K562 (cell line): ENCODE measurements around the gene CRYBG1. TPM values are rescaled to one million over a fixed set of nuclear protein-coding genes. Genes with fewer than 3 reads are reported as not detected.

Experiments
- ATAC-seq: fragments of 200-7000 bp; cut with Tn5 transposase; 3 replicates; pipeline ENCODE4 v1.9.1; 2020; ENCODE audit warnings: moderate library complexity
- BruUV-seq: library from RNA; stranded (reverse); fragments of 400-500 nt; replicated peaks from 2 replicates; lab custom pipeline; 2021; lab: Mats Ljungman, UMichigan
- CTCF ChIA-PET: fragments of 300-600 bp; formaldehyde crosslinking; extraction: SDS; loops from one replicate; lab custom pipeline; 2021; ENCODE audit warnings: low intra/inter-chr PET ratio; lab: Yijun Ruan, JAX
- POLR2A ChIA-PET: fragments of 300-600, 350-650 bp; sonication (Branson Sonifier 250); formaldehyde crosslinking; extraction: SDS; loops from one replicate; lab custom pipeline; 2021; ENCODE audit warnings: antibody characterized with exemption, inconsistent platforms; lab: Yijun Ruan, JAX
- DNase-seq, 4 experiments: peaks; one replicate each; pipeline versions ENCODE4 v3.0.0 to v3.0.0-alpha.2; 2011 to 2018; ENCODE audit warnings: low spot score in 3 of 4, mixed read lengths in 3 of 4; ENCODE audit errors: extremely low read depth in 1 of 4
- FAIRE-seq: peaks from 2 replicates; lab custom pipeline; 2011; peaks lifted over from hg19 to GRCh38; lab: Jason Lieb, UNC
- H2AFZ ChIP-seq: 2 replicates; pipeline ENCODE4 v1.6.0; 2011; ENCODE audit warnings: low read depth, low read length, control low read depth, inconsistent platforms
- H3K27ac ChIP-seq: fragments of 200-600 bp; 3 replicates; pipeline ENCODE4 v1.8.0; 2011; ENCODE audit warnings: low read depth, mild to moderate bottlenecking, control low read depth, inconsistent platforms, low read length, moderate library complexity, mixed read lengths; ENCODE audit errors: extremely low read depth
- H3K27me3 ChIP-seq, 2 experiments: fragments of 300-600 bp in 1 of 2; 2 replicates in 1 of 2; 3 replicates in 1 of 2; pipeline versions ENCODE4 v1.6.0 to v1.8.0; 2011; ENCODE audit warnings: inconsistent platforms in 2 of 2, low read length in 2 of 2, mild to moderate bottlenecking in 1 of 2, mixed read lengths in 1 of 2, moderate library complexity in 1 of 2; ENCODE audit not compliant: control insufficient read depth in 2 of 2, insufficient read depth in 2 of 2
- H3K36me3 ChIP-seq: fragments of 300-600 bp; 3 replicates; pipeline ENCODE4 v1.8.0; 2011; ENCODE audit warnings: mild to moderate bottlenecking, low read length, inconsistent platforms; ENCODE audit not compliant: control insufficient read depth, insufficient read depth
- H3K4me1 ChIP-seq, 2 experiments: fragments of 200-600 bp in 1 of 2; replicated peaks in 1 of 2; 2 replicates in 1 of 2; 3 replicates in 1 of 2; pipeline versions ENCODE4 v1.5.1 to v1.8.0; 2011; ENCODE audit warnings: inconsistent platforms in 2 of 2, low read length in 2 of 2, mild to moderate bottlenecking in 1 of 2, mixed read lengths in 1 of 2, moderate library complexity in 1 of 2; ENCODE audit not compliant: control insufficient read depth in 2 of 2, insufficient read depth in 2 of 2
- H3K4me2 ChIP-seq: 2 replicates; pipeline ENCODE4 v1.6.1; 2011; ENCODE audit warnings: low read length, control low read depth, inconsistent platforms, mixed read lengths; ENCODE audit not compliant: insufficient read depth
- H3K4me3 ChIP-seq: fragments of 200-600 bp; sonication (generic), shearing (Covaris generic); 2 replicates; pipeline ENCODE4 v1.5.1; 2016; ENCODE audit warnings: control low read depth, inconsistent platforms
- H3K79me2 ChIP-seq: fragments of 200-600 bp; 3 replicates; pipeline ENCODE4 v1.8.0; 2011; ENCODE audit warnings: low read length, inconsistent platforms; ENCODE audit not compliant: control insufficient read depth, insufficient read depth
- H3K9ac ChIP-seq, 2 experiments: 2 replicates each; pipeline versions ENCODE4 v1.6.0 to v1.6.1; 2011; ENCODE audit warnings: low read depth in 2 of 2, low read length in 2 of 2, control low read depth in 1 of 2, inconsistent platforms in 1 of 2, mild to moderate bottlenecking in 1 of 2, mixed read lengths in 1 of 2; ENCODE audit not compliant: insufficient read depth in 1 of 2
- H3K9me1 ChIP-seq: one replicate; pipeline ENCODE4 v1.6.0; 2011; ENCODE audit warnings: inconsistent platforms, mild to moderate bottlenecking, low read length, moderate library complexity; ENCODE audit not compliant: control insufficient read depth, insufficient read depth
- H3K9me3 ChIP-seq: replicated peaks from 2 replicates; pipeline ENCODE4 v1.5.1; 2011; ENCODE audit warnings: low read depth, low read length, inconsistent platforms; ENCODE audit not compliant: control insufficient read depth, insufficient read depth
- H4K20me1 ChIP-seq: replicated peaks from 2 replicates; pipeline ENCODE4 v1.6.1; 2011; ENCODE audit warnings: low read length, inconsistent platforms, mixed read lengths; ENCODE audit not compliant: control insufficient read depth, insufficient read depth
- CREM ChIP-seq: IDR thresholded peaks from 2 replicates; pipeline ENCODE4 v1.6.1; 2014; ENCODE audit warnings: antibody characterized with exemption, low read depth
- EGR1 ChIP-seq: fragments of 450-650 bp; conservative IDR thresholded peaks from 2 replicates; pipeline ENCODE4 v1.6.1; 2017; ENCODE audit warnings: mild to moderate bottlenecking
- ETV1 ChIP-seq: fragments of 450-650 bp; conservative IDR thresholded peaks from 2 replicates; pipeline ENCODE4 v1.6.1; 2016; ENCODE audit warnings: missing genetic modification characterization, control low read depth, low read depth, missing compliant biosample characterization
- L3MBTL2 ChIP-seq: fragments of 450-650 bp; IDR thresholded peaks from 2 replicates; pipeline ENCODE4 v1.6.1; 2016; ENCODE audit warnings: mild to moderate bottlenecking, moderate library complexity
- NUFIP1 ChIP-seq: fragments of 450-650 bp; IDR thresholded peaks from 2 replicates; pipeline ENCODE4 v1.6.1; 2018; ENCODE audit not compliant: partially characterized antibody
- RBFOX2 ChIP-seq: fragments of 200-400 bp; formaldehyde crosslinking; IDR thresholded peaks from 2 replicates; pipeline ENCODE4 v1.6.1; 2017; ENCODE audit warnings: low read depth, mild to moderate bottlenecking, low read length, moderate library complexity
- SIRT6 ChIP-seq: IDR thresholded peaks from one replicate; pipeline ENCODE4 v1.6.1; 2012; ENCODE audit warnings: low read depth, mild to moderate bottlenecking, control low read depth, inconsistent platforms, low read length, moderate library complexity
- ZBTB7A ChIP-seq: IDR thresholded peaks from 2 replicates; pipeline ENCODE4 v1.6.1; 2011; ENCODE audit warnings: low read depth, mild to moderate bottlenecking, low read length, moderate library complexity, borderline replicate concordance; ENCODE audit not compliant: control insufficient read depth
- ZFP36 ChIP-seq: fragments of 150-350 bp; IDR thresholded peaks from 2 replicates; pipeline ENCODE4 v1.6.1; 2018; ENCODE audit warnings: low read length, low read depth; ENCODE audit not compliant: partially characterized antibody
- ZNF311 ChIP-seq: fragments of 250-450 bp; sonication (Bioruptor Pico); IDR thresholded peaks from 2 replicates; pipeline ENCODE4 v1.4.0; 2020; ENCODE audit warnings: mild to moderate bottlenecking, moderate library complexity
- WGBS: fragments of 100-300 bp; shearing (Covaris generic); methylation state at CpG from one replicate; pipeline ENCODE4 v1.1.6; 2016; ENCODE audit warnings: low coverage, mixed read lengths; ENCODE audit not compliant: insufficient coverage; ENCODE audit errors: missing lambda C conversion rate; 5-methylcytosine and 5-hydroxymethylcytosine counted together
- in situ Hi-C: fragments of 300-500 bp; cut with MboI; formaldehyde crosslinking; loops from 4 replicates; pipeline ENCODE4 v1.15.0; 2018; ENCODE audit warnings: inconsistent platforms, mixed read lengths
- intact Hi-C: fragments of 100-400 bp; cut with micrococcal nuclease; formaldehyde crosslinking; loops from 2 replicates; pipeline ENCODE4 v1.14.2; 2022
- polyA plus RNA-seq, 8 experiments: library from polyadenylated mRNA; depleted of rRNA in 4 of 8; stranded (reverse) in 5 of 8; unstranded in 3 of 8; fragments of >200 nt; fragmentation: Nextera tagmentation in 2 of 8; fragmentation: Illumina TruSeq in 1 of 8; extraction: Ambion mirVana in 2 of 8; extraction: Trizol in 1 of 8; gene quantifications; 2 replicates each; pipeline versions ENCODE4 v1.2.1 to v1.2.3, GENCODE V29; 2011 to 2014; ENCODE audit warnings: inconsistent platforms in 1 of 8, missing spikeins in 1 of 8
- total RNA-seq, 7 experiments: library from RNA; depleted of rRNA in 6 of 7; stranded (reverse); fragments of >200 nt in 6 of 7; fragmentation: Illumina TruSeq in 2 of 7; extraction: Trizol in 2 of 7; gene quantifications; 2 replicates each; pipeline versions ENCODE4 v1.2.1 to v1.2.3, GENCODE V29; 2011 to 2021; ENCODE audit warnings: low replicate concordance in 1 of 7
- TF ChIP-seq, protein P1 (sequence below): IDR thresholded peaks from 2 replicates; pipeline ENCODE4 v1.6.1; 2011; ENCODE audit warnings: borderline replicate concordance, low read depth, mild to moderate bottlenecking, moderate library complexity, low read length; ENCODE audit not compliant: insufficient read depth, poor library complexity, severe bottlenecking
- TF ChIP-seq, protein P2 (sequence below), 2 experiments: IDR thresholded peaks; 2 replicates each; pipeline ENCODE4 v1.6.1; 2011; ENCODE audit warnings: borderline replicate concordance in 1 of 2, control low read depth in 1 of 2, low read depth in 1 of 2, low read length in 1 of 2, mild to moderate bottlenecking in 1 of 2, mixed read lengths in 1 of 2, moderate library complexity in 1 of 2; ENCODE audit not compliant: insufficient read depth in 1 of 2, insufficient read length in 1 of 2, poor library complexity in 1 of 2, severe bottlenecking in 1 of 2; ENCODE audit errors: extremely low read depth in 1 of 2
- TF ChIP-seq, protein P3 (sequence below), 3 experiments: IDR thresholded peaks in 2 of 3; conservative IDR thresholded peaks in 1 of 3; 2 replicates each; pipeline ENCODE4 v1.5.1; 2011 to 2012; ENCODE audit warnings: low read length in 3 of 3, mild to moderate bottlenecking in 3 of 3, control low read depth in 2 of 3, improper control_type of control experiment in 1 of 3, inconsistent platforms in 1 of 3, low read depth in 1 of 3, mixed read lengths in 1 of 3, moderate library complexity in 1 of 3; ENCODE audit not compliant: insufficient read depth in 2 of 3

The CRYBG1 gene
- total and polyA plus RNA-seq, 9 of the 15 experiments (the other 6 are each of a cell fraction or from before 2014, with no cell fraction given): 0.07 to 0.47 (median 0.11) TPM

DNA sequence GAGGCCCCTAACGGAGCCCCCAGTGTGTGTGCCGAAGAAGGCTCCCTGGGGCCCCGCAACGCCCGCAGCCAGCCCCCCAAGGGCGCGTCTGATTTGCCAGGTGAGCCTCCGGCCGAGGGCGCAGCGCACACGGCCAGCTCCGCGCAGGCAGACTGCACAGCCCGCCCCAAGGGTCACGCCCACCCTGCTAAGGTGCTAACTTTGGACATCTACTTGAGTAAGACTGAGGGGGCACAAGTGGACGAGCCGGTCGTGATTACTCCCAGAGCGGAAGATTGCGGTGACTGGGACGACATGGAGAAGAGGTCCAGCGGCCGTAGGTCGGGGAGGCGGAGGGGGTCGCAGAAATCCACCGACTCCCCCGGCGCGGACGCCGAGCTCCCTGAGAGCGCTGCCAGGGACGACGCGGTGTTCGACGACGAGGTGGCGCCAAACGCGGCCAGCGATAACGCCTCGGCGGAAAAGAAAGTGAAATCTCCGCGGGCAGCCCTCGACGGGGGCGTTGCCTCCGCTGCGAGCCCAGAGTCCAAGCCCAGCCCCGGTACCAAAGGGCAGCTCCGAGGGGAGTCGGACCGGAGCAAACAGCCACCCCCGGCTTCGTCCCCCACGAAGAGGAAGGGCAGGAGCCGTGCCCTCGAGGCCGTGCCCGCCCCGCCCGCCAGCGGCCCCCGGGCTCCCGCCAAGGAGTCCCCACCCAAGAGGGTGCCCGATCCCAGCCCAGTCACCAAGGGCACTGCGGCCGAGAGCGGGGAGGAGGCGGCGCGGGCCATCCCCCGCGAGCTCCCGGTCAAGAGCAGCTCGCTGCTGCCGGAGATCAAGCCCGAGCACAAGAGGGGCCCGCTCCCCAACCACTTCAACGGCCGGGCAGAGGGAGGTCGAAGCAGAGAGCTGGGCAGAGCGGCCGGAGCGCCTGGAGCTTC lies 151.8 kb downstream of the CRYBG1 start:
- Histone ChIP-seq H3K4me3 (no peak overlapping the region), H3K27me3 (peaks cover 36 to 44% of the 10 kb centered on the region in 2 experiments), H4K20me1 (no peaks in the 10 kb centered on the region), H3K27ac (no peak overlapping the region), H3K4me2 (peak overlapping the region; percentile 22; the same call in 1 of the 2 replicates), H3K9me3 (no peaks in the 10 kb centered on the region), H3K9me1 (no peaks in the 10 kb centered on the region)
- in situ Hi-C loops (no loop called here), intact Hi-C loops (no loop called here)
- WGBS: 24% methylated on average over 60 of the region's 90 CpGs
- DNase-seq (peak in 2 of 4 experiments; percentile 13 to 16), ATAC-seq (peak; percentile 86)
- no peak for TF ChIP-seq SIRT6
- TF ChIP-seq ZBTB7A: 0 out of 2 replicates have a peak, but pooled peaks have one; percentile 7
- TF ChIP-seq RBFOX2: 0 out of 2 replicates have a peak, but pooled peaks have one; percentile 24
- TF ChIP-seq, protein P1, sequence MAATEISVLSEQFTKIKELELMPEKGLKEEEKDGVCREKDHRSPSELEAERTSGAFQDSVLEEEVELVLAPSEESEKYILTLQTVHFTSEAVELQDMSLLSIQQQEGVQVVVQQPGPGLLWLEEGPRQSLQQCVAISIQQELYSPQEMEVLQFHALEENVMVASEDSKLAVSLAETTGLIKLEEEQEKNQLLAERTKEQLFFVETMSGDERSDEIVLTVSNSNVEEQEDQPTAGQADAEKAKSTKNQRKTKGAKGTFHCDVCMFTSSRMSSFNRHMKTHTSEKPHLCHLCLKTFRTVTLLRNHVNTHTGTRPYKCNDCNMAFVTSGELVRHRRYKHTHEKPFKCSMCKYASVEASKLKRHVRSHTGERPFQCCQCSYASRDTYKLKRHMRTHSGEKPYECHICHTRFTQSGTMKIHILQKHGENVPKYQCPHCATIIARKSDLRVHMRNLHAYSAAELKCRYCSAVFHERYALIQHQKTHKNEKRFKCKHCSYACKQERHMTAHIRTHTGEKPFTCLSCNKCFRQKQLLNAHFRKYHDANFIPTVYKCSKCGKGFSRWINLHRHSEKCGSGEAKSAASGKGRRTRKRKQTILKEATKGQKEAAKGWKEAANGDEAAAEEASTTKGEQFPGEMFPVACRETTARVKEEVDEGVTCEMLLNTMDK: peak; percentile 77
- TF ChIP-seq L3MBTL2: 0 out of 2 replicates have a peak, but pooled peaks have one; percentile 26
- no peak for TF ChIP-seq NUFIP1
- TF ChIP-seq, protein P2, sequence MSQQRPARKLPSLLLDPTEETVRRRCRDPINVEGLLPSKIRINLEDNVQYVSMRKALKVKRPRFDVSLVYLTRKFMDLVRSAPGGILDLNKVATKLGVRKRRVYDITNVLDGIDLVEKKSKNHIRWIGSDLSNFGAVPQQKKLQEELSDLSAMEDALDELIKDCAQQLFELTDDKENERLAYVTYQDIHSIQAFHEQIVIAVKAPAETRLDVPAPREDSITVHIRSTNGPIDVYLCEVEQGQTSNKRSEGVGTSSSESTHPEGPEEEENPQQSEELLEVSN (IDR thresholded peaks at IDR 0.05; ENCODE audit: borderline replicate concordance in 1 of 2, extremely low read depth in 1 of 2, insufficient read depth in 1 of 2, insufficient read length in 1 of 2, low read depth in 1 of 2, low read length in 1 of 2, poor library complexity in 1 of 2, severe bottlenecking in 1 of 2): peak in 1 of 2 experiments; percentile 58
- no peak for TF ChIP-seq ZNF311 (CRISPR knock-in tag)
- TF ChIP-seq, protein P3, sequence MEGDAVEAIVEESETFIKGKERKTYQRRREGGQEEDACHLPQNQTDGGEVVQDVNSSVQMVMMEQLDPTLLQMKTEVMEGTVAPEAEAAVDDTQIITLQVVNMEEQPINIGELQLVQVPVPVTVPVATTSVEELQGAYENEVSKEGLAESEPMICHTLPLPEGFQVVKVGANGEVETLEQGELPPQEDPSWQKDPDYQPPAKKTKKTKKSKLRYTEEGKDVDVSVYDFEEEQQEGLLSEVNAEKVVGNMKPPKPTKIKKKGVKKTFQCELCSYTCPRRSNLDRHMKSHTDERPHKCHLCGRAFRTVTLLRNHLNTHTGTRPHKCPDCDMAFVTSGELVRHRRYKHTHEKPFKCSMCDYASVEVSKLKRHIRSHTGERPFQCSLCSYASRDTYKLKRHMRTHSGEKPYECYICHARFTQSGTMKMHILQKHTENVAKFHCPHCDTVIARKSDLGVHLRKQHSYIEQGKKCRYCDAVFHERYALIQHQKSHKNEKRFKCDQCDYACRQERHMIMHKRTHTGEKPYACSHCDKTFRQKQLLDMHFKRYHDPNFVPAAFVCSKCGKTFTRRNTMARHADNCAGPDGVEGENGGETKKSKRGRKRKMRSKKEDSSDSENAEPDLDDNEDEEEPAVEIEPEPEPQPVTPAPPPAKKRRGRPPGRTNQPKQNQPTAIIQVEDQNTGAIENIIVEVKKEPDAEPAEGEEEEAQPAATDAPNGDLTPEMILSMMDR (IDR thresholded peaks at IDR 0.05 in 2 of 3, conservative IDR thresholded peaks at IDR 0.05 in 1 of 3; ENCODE audit: insufficient read depth in 2 of 3, low read depth in 1 of 3, low read length in 3 of 3): peak in 1 of 3 experiments; percentile 18; a peak in 2 of 6 replicates
- TF ChIP-seq ZFP36: peak; percentile 3
- peak; percentile 27; the same call in 1 of the 2 replicates for TF ChIP-seq CREM
- TF ChIP-seq EGR1: 0 out of 2 replicates have a peak, but pooled peaks have one; percentile 6
- no peak for TF ChIP-seq ETV1
- TF ChIP-seq, all 486 proteins: peak for 9
- Histone ChIP-seq H3K79me2 (no peaks in the 10 kb centered on the region), H3K36me3 (no peaks in the 10 kb centered on the region), H3K4me1 (peaks cover 0 to 24% of the 10 kb centered on the region in 2 experiments; a peak in 2 of 5 replicates), H2AFZ (no peak overlapping the region), H3K9ac (peak overlapping the region in 1 of 2 experiments; percentile 50; a peak in 2 of 4 replicates)
- no peak for FAIRE-seq
- ChIA-PET CTCF (no interaction called here), POLR2A (interaction anchor here (1.5 kb wide), 1 partner anchor 10 kb away, joined by 3 read pairs; no protein-coding TSS in a partner anchor)
- no TSS peak for BruUV-seq
